Spleen (tissue), 11 donors: ENCODE data around the gene CCNQ. TPM values are rescaled to one million over a fixed set of nuclear protein-coding genes. Genes with fewer than 3 reads are reported as not detected.

Experiments
- DNase-seq: peaks from one replicate; pipeline ENCODE4 v3.0.0-alpha.2; 2020
- H3K27ac ChIP-seq, 8 donors: fragments of 200-600 bp; sonication (generic) in 7 of 8; 1 replicate in 4 of 8; 2 replicates in 4 of 8; pipeline versions ENCODE4 v1.5.0 to v1.8.0; 2016 to 2021; ENCODE audit warnings: inconsistent platforms in 4 of 8, mild to moderate bottlenecking in 4 of 8, moderate library complexity in 1 of 8
- H3K27me3 ChIP-seq, 7 donors: fragments of 200-600 bp; sonication (generic) in 6 of 7; replicated peaks in 1 of 7; 1 replicate in 4 of 7; 2 replicates in 3 of 7; pipeline versions ENCODE4 v1.5.0 to v1.8.0; 2016 to 2021; ENCODE audit warnings: inconsistent platforms in 3 of 7, mild to moderate bottlenecking in 1 of 7
- H3K36me3 ChIP-seq, 6 donors: fragments of 200-600 bp; sonication (generic) in 5 of 6; 1 replicate in 4 of 6; 2 replicates in 2 of 6; pipeline versions ENCODE4 v1.5.0 to v1.8.0; 2016 to 2021; ENCODE audit warnings: inconsistent platforms in 2 of 6
- H3K4me1 ChIP-seq, 6 donors: fragments of 200-600 bp; sonication (generic) in 5 of 6; 1 replicate in 3 of 6; 2 replicates in 3 of 6; pipeline versions ENCODE4 v1.5.0 to v1.8.0; 2016 to 2021; ENCODE audit warnings: inconsistent platforms in 3 of 6
- H3K4me3 ChIP-seq, 8 donors: fragments of 200-600 bp; sonication (generic) in 7 of 8; 1 replicate in 4 of 8; 2 replicates in 4 of 8; pipeline versions ENCODE4 v1.5.0 to v1.8.0; 2016 to 2021; ENCODE audit warnings: inconsistent platforms in 4 of 8, mild to moderate bottlenecking in 4 of 8, moderate library complexity in 2 of 8
- H3K9me3 ChIP-seq, 8 donors: fragments of 200-600 bp; sonication (generic) in 7 of 8; 1 replicate in 4 of 8; 2 replicates in 4 of 8; pipeline versions ENCODE4 v1.5.0 to v1.8.0; 2016 to 2021; ENCODE audit warnings: inconsistent platforms in 4 of 8
- CTCF ChIP-seq, 11 experiments: fragments of 200-600 bp in 7 of 11; fragments of 450-650 bp in 4 of 11; sonication (generic) in 4 of 11; IDR thresholded peaks in 8 of 11; conservative IDR thresholded peaks in 3 of 11; 1 replicate in 7 of 11; 2 replicates in 4 of 11; pipeline versions ENCODE4 v1.4.0 to v1.8.0; 2016 to 2021; ENCODE audit warnings: antibody characterized with exemption in 11 of 11, inconsistent platforms in 4 of 11, mild to moderate bottlenecking in 1 of 11
- POLR2A ChIP-seq, 3 donors: fragments of 450-650 bp; IDR thresholded peaks; one replicate each; pipeline ENCODE4 v1.5.1; 2017; ENCODE audit warnings: antibody characterized with exemption in 3 of 3, mild to moderate bottlenecking in 1 of 3
- POLR2AphosphoS5 ChIP-seq, 3 donors: sonication (generic); formaldehyde crosslinking; IDR thresholded peaks; one replicate each; pipeline ENCODE4 v1.5.1; 2017; ENCODE audit warnings: antibody characterized with exemption in 3 of 3
- WGBS, 5 donors: extraction: QIAGEN DNeasy Blood & Tissue Kit in 3 of 5; methylation state at CpG; one replicate each; pipeline versions ENCODE4 v1.1.5 to v1.1.7; 2013 to 2018; 5-methylcytosine and 5-hydroxymethylcytosine counted together
- intact Hi-C: fragments of 100-400 bp; cut with DNase I; formaldehyde crosslinking; loops from one replicate; pipeline ENCODE4 v1.15.0; 2023; ENCODE audit warnings: low total_unique reads
- polyA plus RNA-seq, 3 donors: library from polyadenylated mRNA; stranded (reverse); fragments of 200-250 nt; gene quantifications; one replicate each; pipeline ENCODE4 v1.2.1, GENCODE V29; 2013
- total RNA-seq, 7 donors: library from RNA; depleted of rRNA in 3 of 7; stranded (reverse); fragments of >200 nt in 3 of 7; fragmentation: NEBNext Ultra II Directional in 4 of 7; extraction: Animal tissue kit (Norgen Biotek cat#: 25700) in 4 of 7; gene quantifications; one replicate each; pipeline versions ENCODE4 v1.1.0 to v1.2.1, GENCODE V29; 2016 to 2021
- donor health status: healthy with polysubstance abuse.
- donor health status: DM: no; HTN: no; CAD: no; lungs with moderate emphysema.
- donor health status: DM: no; HTN: no; CAD: no.
- donor health status: Bipolar disorder and iron deficiency.
- donor health status: healthy.
- donor health status: DM: no; HTN: no; CAD: no.
- donor health status: DM: yes; HTN: yes; CAD: no.

Gene CCNQ
- total and polyA plus RNA-seq, 10 donors = 17.5 to 67.3 (median 26.5) TPM

- TF ChIP-seq POLR2AphosphoS5 (IDR thresholded peaks at IDR 0.05) (no peak), POLR2A (IDR thresholded peaks at IDR 0.05) (no peak), CTCF (IDR thresholded peaks at IDR 0.05 in 8 of 11, conservative IDR thresholded peaks at IDR 0.05 in 3 of 11) (no peak)
- no peak overlapping the region for H3K27ac ChIP-seq
- no peak overlapping the region for H3K4me3 ChIP-seq
- peaks cover 6 to 18% (median 15%) of the 10 kb centered on the region in 6 donors for H3K4me1 ChIP-seq
- H3K36me3 ChIP-seq = no peaks in the 10 kb centered on the region
- peaks cover 0 to 2% (median 0%) of the 10 kb centered on the region in 7 donors for H3K27me3 ChIP-seq
- DNase-seq = peak; percentile 67
- intact Hi-C loops = no loop called here
- 88 to 98% (median 92%) methylated on average over 12 to 17 of the region's 17 CpGs for WGBS, 5 donors
- H3K9me3 ChIP-seq = no peaks in the 10 kb centered on the region
Measured at GRCh38 chrX:153603131-153603656, 4.3 kb upstream of the CCNQ start.

- no peaks in the 10 kb centered on the region for H3K36me3 ChIP-seq
- H3K4me3 ChIP-seq = no peak overlapping the region
- H3K27me3 ChIP-seq = peaks cover 0 to 2% (median 0%) of the 10 kb centered on the region in 7 donors
- intact Hi-C loops = no loop called here
- DNase-seq = peak; percentile 47
- H3K9me3 ChIP-seq = no peaks in the 10 kb centered on the region
- WGBS, 5 donors = 86 to 96% (median 88%) methylated on average over 3 of the region's 3 CpGs
- peaks cover 6 to 24% (median 20%) of the 10 kb centered on the region in 6 donors for H3K4me1 ChIP-seq
- no peak overlapping the region for H3K27ac ChIP-seq
- TF ChIP-seq CTCF (IDR thresholded peaks at IDR 0.05 in 8 of 11, conservative IDR thresholded peaks at IDR 0.05 in 3 of 11) (no peak), POLR2AphosphoS5 (IDR thresholded peaks at IDR 0.05) (no peak), POLR2A (IDR thresholded peaks at IDR 0.05) (no peak)
Measured at GRCh38 chrX:153602601-153603000, 3.7 kb upstream of the CCNQ start.

- TF ChIP-seq POLR2AphosphoS5 (IDR thresholded peaks at IDR 0.05) = no peak
- no peak for TF ChIP-seq POLR2A (IDR thresholded peaks at IDR 0.05)
- TF ChIP-seq CTCF (IDR thresholded peaks at IDR 0.05 in 8 of 11, conservative IDR thresholded peaks at IDR 0.05 in 3 of 11) = no peak
- no peaks in the 10 kb centered on the region for H3K9me3 ChIP-seq
- H3K4me1 ChIP-seq = peaks cover 6 to 34% (median 29%) of the 10 kb centered on the region in 6 donors
- peak; percentile 54 for DNase-seq
- H3K27me3 ChIP-seq = peaks cover 0 to 2% (median 0%) of the 10 kb centered on the region in 7 donors
- intact Hi-C loops = no loop called here
- no peaks in the 10 kb centered on the region for H3K36me3 ChIP-seq
- WGBS, 5 donors = 86 to 95% (median 90%) methylated on average over 6 to 12 of the region's 12 CpGs
- H3K27ac ChIP-seq = no peak overlapping the region
- H3K4me3 ChIP-seq = no peak overlapping the region
Measured at GRCh38 chrX:153601511-153602110, 2.7 kb upstream of the CCNQ start.

GRCh38 chrX:153600921-153601320 lies 2.0 kb upstream of the CCNQ start:
- DNase-seq = peak; percentile 74
- Histone ChIP-seq H3K27ac (no peak overlapping the region), H3K27me3 (peaks cover 0 to 2% (median 0%) of the 10 kb centered on the region in 7 donors), H3K4me1 (peaks cover 6 to 41% (median 34%) of the 10 kb centered on the region in 6 donors), H3K4me3 (no peak overlapping the region), H3K36me3 (peaks cover 0 to 1% (median 0%) of the 10 kb centered on the region in 6 donors), H3K9me3 (no peaks in the 10 kb centered on the region)
- intact Hi-C loops = no loop called here
- WGBS, 5 donors = 33 to 85% (median 83%) methylated on average over 1 to 7 of the region's 7 CpGs
- TF ChIP-seq POLR2AphosphoS5 (IDR thresholded peaks at IDR 0.05) (no peak), POLR2A (IDR thresholded peaks at IDR 0.05) (no peak), CTCF (IDR thresholded peaks at IDR 0.05 in 8 of 11, conservative IDR thresholded peaks at IDR 0.05 in 3 of 11) (no peak)
